Glutamatergic neuron (in vitro differentiated cells): ENCODE data around the gene DDX27. TPM values are rescaled to one million over a fixed set of nuclear protein-coding genes. Genes with fewer than 3 reads are reported as not detected.
A peak's percentile ranks its signal among the peaks of the same experiment; 100 is the strongest.

Source experiments
- DNase-seq: peaks from one replicate; pipeline ENCODE4 v3.0.0; 2022
- H3K27ac Mint-ChIP-seq: one replicate; pipeline ENCODE4 v1.8.0; 2020; ENCODE audit warnings: mild to moderate bottlenecking, mixed read lengths, inconsistent platforms; ENCODE audit not compliant: unreplicated experiment
- H3K27me3 Mint-ChIP-seq: one replicate; pipeline ENCODE4 v1.8.0; 2020; ENCODE audit warnings: mild to moderate bottlenecking, moderate library complexity, mixed read lengths, inconsistent platforms; ENCODE audit not compliant: unreplicated experiment
- H3K36me3 Mint-ChIP-seq: one replicate; pipeline ENCODE4 v1.8.0; 2020; ENCODE audit warnings: mild to moderate bottlenecking, mixed read lengths, inconsistent platforms; ENCODE audit not compliant: unreplicated experiment
- H3K4me1 Mint-ChIP-seq: one replicate; pipeline ENCODE4 v1.8.0; 2020; ENCODE audit warnings: mild to moderate bottlenecking, low read depth, mixed read lengths, inconsistent platforms; ENCODE audit not compliant: unreplicated experiment
- H3K4me3 Mint-ChIP-seq: one replicate; pipeline ENCODE4 v1.8.0; 2020; ENCODE audit warnings: mild to moderate bottlenecking, mixed read lengths, inconsistent platforms; ENCODE audit not compliant: unreplicated experiment
- H3K9me3 Mint-ChIP-seq: one replicate; pipeline ENCODE4 v1.8.0; 2020; ENCODE audit warnings: mild to moderate bottlenecking, moderate library complexity, mixed read lengths, inconsistent platforms; ENCODE audit not compliant: unreplicated experiment
- total RNA-seq: library from RNA; stranded (reverse); fragmentation: NEBNext Ultra II Directional; extraction: Animal tissue kit (Norgen Biotek cat#: 25700); gene quantifications from one replicate; pipeline ENCODE4 v1.2.1, GENCODE V29; 2021; ENCODE audit not compliant: unreplicated experiment
- TF ChIP-seq, protein P1 (sequence below): fragments of 200-600 bp; sonication (generic); IDR thresholded peaks from one replicate; pipeline ENCODE4 v1.5.0; 2021; ENCODE audit not compliant: partially characterized antibody, unreplicated experiment

The DDX27 gene
- total RNA-seq, 1 donor from 2014 or later, result 31.4 TPM

DNA sequence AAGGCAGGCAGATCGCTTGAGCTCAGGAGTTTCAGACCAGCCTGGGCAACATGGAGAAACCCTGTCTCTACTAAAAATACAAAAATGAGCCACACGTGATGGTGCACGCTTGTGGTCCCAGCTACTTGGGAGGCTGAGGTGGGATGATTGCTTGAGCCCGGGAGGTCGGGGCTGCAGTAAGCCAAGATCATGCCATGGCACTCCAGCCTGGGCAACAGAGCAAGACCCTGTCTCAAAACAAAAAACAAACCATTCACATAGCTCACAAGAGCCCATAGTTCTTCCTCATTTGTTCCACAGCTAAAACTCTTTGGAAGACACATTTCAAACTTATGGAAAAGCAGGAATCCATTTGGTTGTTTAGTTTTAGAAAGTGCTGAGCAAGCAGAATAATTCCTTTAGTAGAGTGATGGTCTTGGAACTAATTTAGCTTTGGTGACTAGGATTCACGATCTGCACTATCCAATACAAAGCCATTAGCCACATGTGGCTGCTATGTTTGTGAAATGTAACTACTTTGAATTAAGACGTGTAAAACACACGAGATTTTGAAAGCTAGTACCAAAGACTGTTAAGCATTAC is 54.6 kb downstream of the DDX27 start:
- H3K36me3 Mint-ChIP-seq, result peaks cover 9% of the 10 kb centered on the region
- no peak for DNase-seq
- H3K9me3 Mint-ChIP-seq, result peaks cover 9% of the 10 kb centered on the region
- H3K4me3 Mint-ChIP-seq, result no peak overlapping the region
- peaks cover 8% of the 10 kb centered on the region for H3K4me1 Mint-ChIP-seq
- H3K27me3 Mint-ChIP-seq, result peaks cover 9% of the 10 kb centered on the region
- TF ChIP-seq, protein P1, sequence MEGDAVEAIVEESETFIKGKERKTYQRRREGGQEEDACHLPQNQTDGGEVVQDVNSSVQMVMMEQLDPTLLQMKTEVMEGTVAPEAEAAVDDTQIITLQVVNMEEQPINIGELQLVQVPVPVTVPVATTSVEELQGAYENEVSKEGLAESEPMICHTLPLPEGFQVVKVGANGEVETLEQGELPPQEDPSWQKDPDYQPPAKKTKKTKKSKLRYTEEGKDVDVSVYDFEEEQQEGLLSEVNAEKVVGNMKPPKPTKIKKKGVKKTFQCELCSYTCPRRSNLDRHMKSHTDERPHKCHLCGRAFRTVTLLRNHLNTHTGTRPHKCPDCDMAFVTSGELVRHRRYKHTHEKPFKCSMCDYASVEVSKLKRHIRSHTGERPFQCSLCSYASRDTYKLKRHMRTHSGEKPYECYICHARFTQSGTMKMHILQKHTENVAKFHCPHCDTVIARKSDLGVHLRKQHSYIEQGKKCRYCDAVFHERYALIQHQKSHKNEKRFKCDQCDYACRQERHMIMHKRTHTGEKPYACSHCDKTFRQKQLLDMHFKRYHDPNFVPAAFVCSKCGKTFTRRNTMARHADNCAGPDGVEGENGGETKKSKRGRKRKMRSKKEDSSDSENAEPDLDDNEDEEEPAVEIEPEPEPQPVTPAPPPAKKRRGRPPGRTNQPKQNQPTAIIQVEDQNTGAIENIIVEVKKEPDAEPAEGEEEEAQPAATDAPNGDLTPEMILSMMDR, result no peak
- no peak overlapping the region for H3K27ac Mint-ChIP-seq

DNA sequence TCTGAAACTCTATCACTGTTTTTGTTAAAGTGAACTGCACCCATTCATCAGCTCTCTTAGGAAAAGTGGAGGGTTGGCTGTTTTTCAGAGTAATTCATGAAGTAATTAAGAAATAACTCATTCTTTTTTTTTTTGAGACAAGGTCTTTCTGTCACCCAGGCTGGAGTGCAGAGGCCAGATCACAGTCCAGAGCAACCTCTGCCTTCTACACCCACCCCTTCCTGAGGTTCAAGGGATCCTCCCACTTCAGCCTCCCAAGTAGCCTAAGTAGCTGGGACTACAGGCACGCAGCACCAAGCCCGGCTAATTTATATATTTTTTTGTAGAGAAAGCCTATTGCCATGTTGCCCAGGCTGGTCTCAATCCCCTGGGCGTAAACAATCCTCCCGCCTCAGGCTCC is 56.0 kb downstream of the DDX27 start:
- DNase-seq, result no peak
- H3K9me3 Mint-ChIP-seq, result peaks cover 16% of the 10 kb centered on the region
- no peak overlapping the region for H3K4me3 Mint-ChIP-seq
- peaks cover 9% of the 10 kb centered on the region for H3K36me3 Mint-ChIP-seq
- H3K27ac Mint-ChIP-seq, result no peak overlapping the region
- peaks cover 11% of the 10 kb centered on the region for H3K4me1 Mint-ChIP-seq
- TF ChIP-seq, protein P1, result no peak
- peaks cover 10% of the 10 kb centered on the region for H3K27me3 Mint-ChIP-seq

DNA sequence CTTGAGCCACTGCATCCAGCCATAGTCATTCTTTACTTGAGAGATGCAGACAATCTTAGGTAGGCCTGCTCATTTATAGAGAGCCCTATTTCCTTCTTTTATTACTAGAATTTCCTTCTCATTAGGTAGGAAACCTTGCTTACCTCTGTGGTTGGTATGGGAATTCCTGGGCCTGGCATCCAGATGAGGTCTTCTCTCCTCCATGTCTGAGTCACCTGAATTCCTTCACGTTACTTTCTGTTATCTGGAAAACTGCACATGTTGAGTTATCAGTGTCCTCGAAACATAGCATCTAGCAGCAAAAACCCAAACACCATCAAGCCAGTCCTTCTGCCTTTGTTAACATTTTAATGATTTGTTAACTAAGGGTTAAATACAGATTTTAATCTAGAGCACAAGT is 56.4 kb downstream of the DDX27 start:
- Mint-ChIP-seq H3K4me3 (no peak overlapping the region), H3K4me1 (peaks cover 13% of the 10 kb centered on the region), H3K9me3 (peaks cover 18% of the 10 kb centered on the region), H3K36me3 (peaks cover 13% of the 10 kb centered on the region), H3K27me3 (peaks cover 10% of the 10 kb centered on the region), H3K27ac (no peak overlapping the region)
- DNase-seq, result no peak
- TF ChIP-seq, protein P1, result no peak

DNA sequence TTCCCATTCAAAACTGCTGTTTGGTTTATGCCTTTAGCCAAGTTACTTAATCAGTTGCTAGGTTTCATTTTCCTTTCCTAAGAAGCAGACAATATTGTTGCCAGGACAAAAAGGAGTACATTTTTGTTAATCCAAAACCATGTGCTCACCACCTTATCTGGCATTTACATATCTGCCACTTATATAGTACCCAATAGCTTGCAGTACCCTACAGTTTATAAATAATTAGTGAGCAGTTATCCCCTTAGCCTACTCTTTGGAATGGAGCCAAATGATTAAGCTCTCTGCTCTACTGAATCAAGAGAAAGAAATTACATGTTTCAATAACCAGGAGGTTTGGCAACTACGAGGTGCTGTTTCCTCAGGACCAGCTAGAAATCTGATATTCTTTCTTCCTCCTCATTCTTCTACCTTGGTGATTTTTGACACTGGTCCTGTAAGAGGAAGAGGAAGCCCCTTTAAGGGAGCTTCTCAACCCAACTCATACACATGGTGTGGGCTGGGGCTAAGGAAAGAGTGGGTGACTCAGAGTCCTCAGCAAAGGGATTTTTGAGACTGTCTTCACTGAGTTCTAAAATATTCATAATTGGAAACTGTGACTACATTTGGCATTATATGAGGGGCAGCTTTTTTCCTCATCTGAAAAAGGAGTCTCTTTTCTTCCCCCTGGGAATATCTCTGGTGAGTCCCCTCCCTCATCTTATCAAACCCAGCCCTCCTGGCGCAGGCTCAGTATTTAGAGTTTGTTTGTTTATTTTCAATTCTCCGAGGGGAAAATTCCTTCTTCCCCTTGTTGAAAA is 57.1 kb downstream of the DDX27 start:
- TF ChIP-seq, protein P1, result no peak
- peaks cover 10% of the 10 kb centered on the region for H3K27me3 Mint-ChIP-seq
- peak overlapping the region; percentile 75 for H3K27ac Mint-ChIP-seq
- H3K4me1 Mint-ChIP-seq, result peaks cover 19% of the 10 kb centered on the region
- H3K9me3 Mint-ChIP-seq, result peaks cover 19% of the 10 kb centered on the region
- peak overlapping the region; percentile 89 for H3K4me3 Mint-ChIP-seq
- peaks cover 19% of the 10 kb centered on the region for H3K36me3 Mint-ChIP-seq
- DNase-seq, result no peak
